HEK293 (cell line): ENCODE results near the gene CBX5.

ENCODE experiments used
- CTCF ChIP-seq: fragments of 450-650 bp; formaldehyde crosslinking; IDR thresholded peaks from 2 replicates; pipeline ENCODE4 v1.5.1; 2016; ENCODE audit warnings: missing biosample characterization, missing genetic modification characterization
- KLF1 ChIP-seq: fragments of 450-650 bp; formaldehyde crosslinking; IDR thresholded peaks from 2 replicates; pipeline ENCODE4 v1.5.1; 2016; ENCODE audit warnings: missing biosample characterization, missing genetic modification characterization
- REST ChIP-seq: fragments of 450-650 bp; formaldehyde crosslinking; IDR thresholded peaks from 2 replicates; pipeline ENCODE4 v1.5.1; 2016; ENCODE audit warnings: missing biosample characterization, missing genetic modification characterization
- SALL2 ChIP-seq: fragments of 450-650 bp; formaldehyde crosslinking; IDR thresholded peaks from 2 replicates; pipeline ENCODE4 v1.5.0; 2017; ENCODE audit warnings: missing biosample characterization, mild to moderate bottlenecking, missing genetic modification characterization, borderline replicate concordance
- ZNF239 ChIP-seq: fragments of 450-650 bp; formaldehyde crosslinking; IDR thresholded peaks from 2 replicates; pipeline ENCODE4 v1.5.1; 2016; ENCODE audit warnings: missing biosample characterization, missing genetic modification characterization

DNA sequence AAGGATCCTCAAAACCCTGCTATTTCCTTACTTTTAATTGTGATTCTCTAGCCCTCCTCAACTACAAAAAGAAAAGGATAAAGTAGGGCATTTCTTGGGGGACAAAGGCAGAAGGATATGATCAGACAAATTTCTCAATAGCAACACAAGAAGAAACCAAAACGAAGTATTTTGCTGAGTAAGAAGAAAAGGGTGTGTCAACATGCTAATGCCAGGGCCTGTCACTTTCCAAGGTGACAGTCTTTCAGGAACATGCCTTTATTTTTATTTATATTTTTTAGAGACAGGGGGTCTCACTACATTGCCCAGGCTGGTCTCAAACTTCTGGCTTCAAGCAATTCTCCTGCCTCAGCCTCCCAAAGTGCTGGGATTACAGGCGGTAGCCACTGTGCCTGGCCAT is 39.8 kb downstream of the CBX5 start:
- no peak for TF ChIP-seq REST
- TF ChIP-seq ZNF239, result no peak
- no peak for TF ChIP-seq SALL2 (tag by site-specific recombination)
- TF ChIP-seq KLF1 (tag by site-specific recombination), result no peak
- no peak for TF ChIP-seq CTCF (tag by site-specific recombination)
